Epithelial cell of esophagus (primary cell): Measurements from ENCODE around the gene CTBP2.

Source experiments
- DNase-seq: peaks from one replicate; pipeline ENCODE4 v3.0.0; 2010; ENCODE audit warnings: low read depth
- H3K4me3 ChIP-seq: 2 replicates; pipeline ENCODE4 v1.5.1; 2011; ENCODE audit warnings: mild to moderate bottlenecking, low read length, control low read depth
- TF ChIP-seq, protein P1 (sequence below): IDR thresholded peaks from 2 replicates; pipeline ENCODE4 v1.5.1; 2011; ENCODE audit warnings: low read depth, mild to moderate bottlenecking, low read length, control low read depth, inconsistent platforms; ENCODE audit not compliant: insufficient read depth; ENCODE audit errors: missing control alignments

The CTBP2 gene

GRCh38 chr10:125020386-125020785 is 140.0 kb downstream of the CTBP2 start:
- DNase-seq: no peak
- TF ChIP-seq, protein P1, sequence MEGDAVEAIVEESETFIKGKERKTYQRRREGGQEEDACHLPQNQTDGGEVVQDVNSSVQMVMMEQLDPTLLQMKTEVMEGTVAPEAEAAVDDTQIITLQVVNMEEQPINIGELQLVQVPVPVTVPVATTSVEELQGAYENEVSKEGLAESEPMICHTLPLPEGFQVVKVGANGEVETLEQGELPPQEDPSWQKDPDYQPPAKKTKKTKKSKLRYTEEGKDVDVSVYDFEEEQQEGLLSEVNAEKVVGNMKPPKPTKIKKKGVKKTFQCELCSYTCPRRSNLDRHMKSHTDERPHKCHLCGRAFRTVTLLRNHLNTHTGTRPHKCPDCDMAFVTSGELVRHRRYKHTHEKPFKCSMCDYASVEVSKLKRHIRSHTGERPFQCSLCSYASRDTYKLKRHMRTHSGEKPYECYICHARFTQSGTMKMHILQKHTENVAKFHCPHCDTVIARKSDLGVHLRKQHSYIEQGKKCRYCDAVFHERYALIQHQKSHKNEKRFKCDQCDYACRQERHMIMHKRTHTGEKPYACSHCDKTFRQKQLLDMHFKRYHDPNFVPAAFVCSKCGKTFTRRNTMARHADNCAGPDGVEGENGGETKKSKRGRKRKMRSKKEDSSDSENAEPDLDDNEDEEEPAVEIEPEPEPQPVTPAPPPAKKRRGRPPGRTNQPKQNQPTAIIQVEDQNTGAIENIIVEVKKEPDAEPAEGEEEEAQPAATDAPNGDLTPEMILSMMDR: no peak
- no peak overlapping the region for H3K4me3 ChIP-seq

DNA sequence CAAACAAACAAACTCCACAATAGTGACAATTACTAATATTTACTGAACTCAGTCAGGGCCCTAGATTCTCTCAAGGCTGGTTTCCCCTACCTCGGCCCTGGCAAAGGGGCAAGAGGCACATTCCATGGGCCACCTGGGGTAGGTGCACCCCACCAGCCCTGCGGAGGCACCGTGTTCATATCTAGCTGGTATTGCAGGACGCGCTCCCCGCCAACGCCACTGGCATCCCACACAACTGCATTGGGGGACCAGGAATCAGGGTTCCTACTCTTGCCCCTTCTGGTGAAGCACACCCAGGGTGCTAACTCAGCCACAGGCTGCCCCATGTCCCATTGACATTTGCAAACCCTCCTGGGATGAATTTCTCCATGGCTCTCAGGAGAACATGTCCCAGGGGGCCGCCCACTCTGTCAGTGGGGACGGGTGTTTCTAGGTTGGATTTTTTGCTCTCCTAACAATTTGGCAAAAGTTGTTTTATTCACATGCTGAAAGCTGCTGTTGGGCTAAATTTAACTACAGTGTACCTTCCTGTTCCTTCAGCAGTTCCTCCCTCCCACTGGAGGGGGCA is 141.7 kb downstream of the CTBP2 start:
- DNase-seq: no peak
- H3K4me3 ChIP-seq: no peak overlapping the region
- TF ChIP-seq, protein P1: no peak

DNA sequence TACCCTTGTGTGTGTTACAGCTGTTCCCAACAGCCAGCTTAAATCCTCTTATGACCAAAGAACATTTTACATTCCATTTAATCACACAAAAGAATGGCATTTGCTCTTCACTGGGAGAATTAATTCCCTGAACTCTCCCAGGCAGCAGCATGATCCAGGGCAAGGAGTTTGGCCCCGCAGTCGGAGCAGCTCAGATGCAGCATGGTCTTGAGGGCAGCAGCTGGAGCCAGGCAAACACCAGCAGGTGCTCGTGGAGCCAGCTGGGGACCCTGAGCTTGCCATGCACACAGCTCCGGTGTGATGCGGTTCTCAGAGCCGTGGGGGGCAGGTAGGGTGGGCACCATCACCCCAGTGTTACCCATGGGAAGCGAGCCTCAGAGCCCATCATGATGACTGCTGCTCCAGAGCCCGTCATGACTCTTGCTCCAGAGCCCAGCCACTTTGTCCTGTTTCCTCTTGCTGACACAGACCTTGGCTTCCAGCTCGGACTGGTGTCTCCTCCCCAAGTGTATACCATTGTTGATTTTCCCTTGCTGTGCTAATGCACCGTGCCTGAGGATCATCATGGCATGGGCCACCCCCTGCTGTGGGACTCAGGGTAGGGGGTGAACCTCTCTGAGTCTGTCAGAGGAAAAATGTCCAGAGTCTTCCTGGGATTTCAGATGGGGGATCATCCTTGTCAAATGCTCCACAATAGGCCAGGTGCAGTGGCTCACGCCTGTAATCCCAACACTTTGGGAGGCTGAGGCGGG is 142.6 kb downstream of the CTBP2 start:
- no peak for DNase-seq
- H3K4me3 ChIP-seq: no peak overlapping the region
- TF ChIP-seq, protein P1: no peak

- TF ChIP-seq, protein P1: no peak
- DNase-seq: no peak
- no peak overlapping the region for H3K4me3 ChIP-seq
These were observed 143.7 kb downstream of the CTBP2 start for GRCh38 chr10:125016611-125017202.

DNA sequence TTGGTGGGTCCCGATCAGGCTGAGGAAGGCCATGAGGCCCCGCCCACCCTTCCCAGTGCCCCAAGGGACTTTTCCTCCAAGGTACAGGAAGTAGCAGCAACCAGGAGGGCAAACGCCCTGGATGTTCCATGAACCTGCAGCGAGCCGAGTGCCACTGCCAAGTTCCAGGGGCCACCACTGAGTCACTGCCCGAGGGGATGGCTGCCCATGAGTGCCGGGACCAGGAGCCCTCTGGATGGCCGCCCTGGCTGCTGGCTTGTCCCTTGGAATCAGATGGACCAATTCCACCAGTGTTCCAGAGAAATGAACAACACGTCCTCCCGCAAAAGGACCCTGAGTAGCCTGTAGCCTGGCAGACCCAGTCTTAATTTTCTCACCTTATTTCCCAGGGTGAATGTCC is 144.2 kb downstream of the CTBP2 start:
- H3K4me3 ChIP-seq: no peak overlapping the region
- TF ChIP-seq, protein P1: no peak
- DNase-seq: no peak

- TF ChIP-seq, protein P1: no peak
- DNase-seq: no peak
- no peak overlapping the region for H3K4me3 ChIP-seq
These were observed 144.9 kb downstream of the CTBP2 start for GRCh38 chr10:125015356-125015944.
